NCI-H2227 (cell line): ENCODE measurements around the gene UBE4B.
"Not testable (repeated sequence)": the region's sequence is repeated elsewhere in the genome, so short reads cannot be mapped to it uniquely, and the experiment has no call there.

Experiments used
- DNase-seq: peaks from one replicate; lab custom pipeline; 2025; ENCODE audit not compliant: unreplicated experiment; lab: John Stamatoyannopoulos, UW

Gene UBE4B

DNA sequence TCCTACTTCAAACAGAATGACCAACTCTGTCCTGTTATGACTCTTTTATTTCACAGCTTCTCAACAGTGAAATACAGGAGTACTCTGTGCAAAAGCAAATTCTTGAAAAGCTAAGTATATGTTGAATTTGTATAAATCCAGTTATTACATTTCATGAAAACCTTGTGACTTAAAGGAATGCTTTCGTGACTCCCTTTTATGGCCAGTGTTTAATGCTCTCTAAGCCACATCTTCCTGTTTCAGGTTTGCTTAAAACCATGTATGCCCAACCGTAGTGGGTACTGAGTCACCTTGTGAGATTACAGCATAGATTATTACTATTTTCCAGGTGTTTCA is 137.4 kb downstream of the UBE4B start:
- no peak for DNase-seq

DNA sequence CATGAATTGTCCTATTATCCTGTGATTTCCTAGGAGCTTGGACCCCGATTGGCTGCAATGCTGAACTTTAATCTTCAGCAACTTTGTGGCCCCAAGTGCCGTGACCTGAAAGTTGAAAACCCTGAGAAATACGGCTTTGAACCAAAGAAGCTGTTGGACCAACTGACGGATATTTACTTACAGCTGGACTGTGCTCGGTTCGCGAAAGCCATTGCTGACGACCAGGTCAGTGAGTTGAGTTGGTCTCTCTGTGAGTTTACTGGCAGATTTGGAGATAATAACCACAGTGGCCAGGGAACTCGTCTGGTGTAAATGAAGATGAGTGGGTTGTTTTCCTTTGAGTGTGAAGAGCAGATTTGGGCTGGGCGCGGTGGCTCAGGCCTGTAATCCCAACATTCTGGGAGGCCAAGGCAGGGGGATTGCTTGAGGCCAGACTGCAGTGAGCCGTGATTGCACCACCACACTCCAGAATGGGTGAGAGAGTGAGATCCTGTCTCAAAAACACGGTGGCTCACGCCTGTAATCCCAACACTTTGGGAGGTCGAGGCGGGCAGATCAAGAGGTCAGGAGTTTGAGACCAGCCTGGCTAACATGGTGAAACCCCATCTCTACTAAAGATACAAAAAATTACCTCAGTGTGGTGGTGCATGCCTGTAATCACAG is 138.5 kb downstream of the UBE4B start:
- no peak for DNase-seq

DNA sequence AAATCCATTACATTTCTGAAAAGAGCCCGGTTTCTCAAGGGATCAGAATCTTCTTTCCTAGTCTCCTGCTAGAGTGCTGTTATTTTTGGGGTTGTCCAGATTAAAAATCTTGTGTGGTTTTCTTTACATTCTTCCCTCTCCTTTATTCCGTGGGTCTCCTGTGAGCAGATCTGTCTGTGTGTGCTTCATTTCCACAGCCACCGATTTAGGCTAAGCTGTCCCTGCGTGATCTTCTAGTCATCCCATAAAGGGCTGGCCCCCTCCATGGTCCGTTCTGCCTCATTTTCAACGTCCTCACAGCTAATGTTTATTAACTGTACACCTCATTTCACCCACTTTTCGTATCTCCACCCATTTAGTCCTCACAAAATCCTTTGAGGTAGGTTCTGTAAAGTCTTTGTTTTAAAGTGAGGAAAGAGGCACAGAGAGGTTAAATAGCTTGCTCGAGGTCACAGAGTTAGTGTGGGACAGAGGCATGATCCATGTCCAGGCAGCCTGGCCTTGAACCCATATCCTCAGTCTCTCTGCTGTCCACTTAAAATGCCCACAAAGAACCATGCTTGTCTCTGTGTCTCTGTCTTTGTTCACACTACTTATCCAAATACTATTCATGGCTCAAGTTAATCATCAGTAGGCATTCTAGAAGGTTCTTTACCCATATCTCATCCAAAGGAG is 139.4 kb downstream of the UBE4B start:
- no peak for DNase-seq

DNA sequence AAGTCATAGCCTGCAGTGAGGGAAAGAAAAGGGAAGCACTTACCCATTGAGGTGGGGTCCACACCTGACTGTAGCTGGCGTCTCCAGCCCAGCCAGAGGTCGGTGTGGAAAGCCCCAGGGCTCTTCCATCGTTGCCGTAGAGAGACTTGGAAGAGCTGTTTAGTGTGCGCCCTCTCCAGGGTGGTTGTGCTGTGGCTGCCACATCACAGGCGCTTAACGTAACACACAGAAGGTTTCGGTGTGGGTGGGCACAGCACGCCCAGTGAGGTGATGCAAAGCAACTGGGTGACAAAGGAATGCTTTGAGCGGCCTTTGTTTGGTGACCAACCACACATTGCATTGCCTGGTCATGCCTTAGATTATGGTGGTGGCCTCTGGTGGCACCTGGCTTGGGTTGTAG is 140.8 kb downstream of the UBE4B start:
- DNase-seq = no peak

DNA sequence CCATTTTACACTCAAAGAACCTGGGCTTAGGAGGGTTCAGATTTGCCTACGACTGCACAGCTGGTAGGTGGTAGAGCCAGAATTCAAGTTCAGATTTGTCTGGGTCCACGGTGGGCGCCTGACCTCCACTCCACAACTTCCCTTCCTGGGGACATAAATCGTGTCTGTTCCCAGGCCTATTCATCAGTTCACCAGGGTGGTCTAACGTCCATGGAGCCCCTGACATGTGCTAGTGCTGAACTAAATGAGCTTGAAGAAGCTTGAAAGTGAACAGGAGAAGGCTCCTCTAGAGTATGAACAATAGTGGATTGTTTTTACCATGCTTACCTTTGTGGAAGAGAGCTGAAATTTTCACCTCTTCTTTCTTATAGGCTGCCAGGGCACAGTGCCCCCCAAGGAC is 145.1 kb downstream of the UBE4B start:
- DNase-seq = no peak

DNA sequence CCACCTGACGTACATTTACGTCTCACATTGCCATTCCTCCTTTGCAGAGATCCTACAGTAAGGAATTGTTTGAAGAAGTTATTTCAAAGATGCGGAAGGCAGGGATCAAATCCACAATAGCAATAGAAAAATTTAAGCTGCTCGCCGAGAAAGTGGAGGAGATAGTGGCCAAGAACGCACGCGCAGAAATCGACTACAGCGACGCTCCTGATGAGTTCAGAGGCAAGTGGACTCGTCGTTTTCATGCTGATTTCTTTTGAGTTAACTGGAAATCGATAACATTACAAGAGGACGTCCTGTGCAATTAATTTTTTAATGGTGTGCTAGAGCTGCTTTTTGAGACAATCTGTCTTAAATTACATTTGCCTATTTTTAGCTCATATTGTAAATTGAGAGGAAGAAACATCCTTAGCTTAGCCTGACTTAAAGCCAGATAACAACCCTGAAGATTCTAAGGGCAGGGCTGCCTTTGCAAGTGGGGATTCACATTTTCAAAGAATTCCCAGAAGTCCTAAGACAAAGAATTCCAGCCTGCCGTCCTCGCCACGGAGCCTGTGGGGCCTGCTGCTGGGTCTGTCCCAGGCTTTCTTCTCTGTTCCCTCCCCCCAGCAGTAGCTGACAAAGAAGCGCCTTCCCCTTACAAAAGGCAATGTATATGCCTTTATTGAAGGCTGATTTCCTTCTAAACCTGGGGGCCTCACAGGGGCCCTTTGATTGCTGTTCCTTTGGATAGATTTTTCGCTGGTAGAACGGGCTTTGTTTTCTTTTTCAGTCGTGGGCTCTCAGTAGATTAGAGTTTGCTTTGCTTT is 146.0 kb downstream of the UBE4B start:
- DNase-seq = no peak

DNA sequence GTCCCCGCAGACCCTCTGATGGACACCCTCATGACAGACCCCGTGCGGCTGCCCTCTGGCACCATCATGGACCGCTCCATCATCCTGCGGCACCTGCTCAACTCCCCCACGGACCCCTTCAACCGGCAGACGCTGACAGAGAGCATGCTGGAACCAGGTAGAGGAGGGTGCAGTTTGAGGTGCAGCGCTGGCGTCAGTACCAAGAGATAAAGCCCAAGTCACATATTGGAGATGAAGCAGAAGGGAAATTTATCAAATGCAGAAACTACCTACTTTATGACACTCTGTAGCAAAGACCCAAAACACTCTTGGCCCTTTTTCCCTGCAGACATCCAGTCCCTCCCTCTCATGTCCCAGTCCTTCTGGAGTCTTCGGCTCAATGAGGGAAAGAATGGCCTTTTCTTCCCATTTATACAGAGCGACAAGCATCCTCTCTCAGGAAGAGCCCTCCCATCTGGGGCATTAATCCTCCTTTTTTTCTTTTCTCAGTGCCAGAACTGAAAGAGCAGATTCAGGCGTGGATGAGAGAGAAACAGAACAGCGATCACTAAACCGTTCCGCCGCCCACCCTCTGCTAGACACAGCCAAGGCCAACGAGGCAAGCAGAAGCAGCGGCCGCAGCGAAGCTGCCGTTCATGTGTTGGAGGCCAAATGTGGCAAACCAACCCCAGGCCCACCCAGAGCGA is 146.8 kb downstream of the UBE4B start:
- DNase-seq = no peak

DNA sequence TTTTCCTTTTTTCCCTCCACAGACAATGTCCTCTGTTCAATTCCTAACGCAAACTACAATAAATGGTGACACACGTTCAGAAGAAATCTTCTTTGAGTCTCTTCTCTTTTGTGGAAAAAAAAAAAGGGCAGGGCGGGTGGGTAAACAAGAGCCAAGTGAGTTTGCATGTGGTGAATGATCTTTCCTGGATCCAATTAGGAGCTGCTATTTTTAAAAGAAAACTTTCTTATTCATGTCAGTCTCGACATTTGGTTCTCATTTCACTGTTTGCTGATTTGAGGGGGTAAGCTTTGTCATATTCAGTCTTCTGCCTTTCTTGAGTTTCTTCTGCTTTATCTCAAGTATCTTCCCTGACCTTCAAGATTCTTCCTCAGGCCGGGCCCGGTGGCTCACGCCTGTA is 148.4 kb downstream of the UBE4B start:
- DNase-seq = no peak

DNA sequence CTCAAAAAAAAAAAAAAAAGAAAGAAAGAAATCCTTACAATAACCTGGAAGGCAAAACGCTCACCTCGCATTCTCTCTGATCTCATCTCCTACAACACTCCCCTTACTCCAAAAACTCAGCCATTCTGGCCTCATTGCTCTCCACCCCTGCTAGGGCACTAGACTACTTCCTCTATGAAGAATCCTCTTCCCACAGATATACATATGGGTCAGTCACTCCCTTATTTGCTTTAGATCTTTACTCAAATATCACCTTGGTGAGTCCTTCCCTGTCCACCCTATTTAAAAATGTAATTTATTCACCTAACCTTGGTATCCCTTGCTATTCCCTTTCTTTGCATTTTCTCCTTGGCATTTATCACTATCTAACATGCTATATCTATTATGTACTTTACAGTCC is 153.0 kb downstream of the UBE4B start:
- DNase-seq = no peak

DNA sequence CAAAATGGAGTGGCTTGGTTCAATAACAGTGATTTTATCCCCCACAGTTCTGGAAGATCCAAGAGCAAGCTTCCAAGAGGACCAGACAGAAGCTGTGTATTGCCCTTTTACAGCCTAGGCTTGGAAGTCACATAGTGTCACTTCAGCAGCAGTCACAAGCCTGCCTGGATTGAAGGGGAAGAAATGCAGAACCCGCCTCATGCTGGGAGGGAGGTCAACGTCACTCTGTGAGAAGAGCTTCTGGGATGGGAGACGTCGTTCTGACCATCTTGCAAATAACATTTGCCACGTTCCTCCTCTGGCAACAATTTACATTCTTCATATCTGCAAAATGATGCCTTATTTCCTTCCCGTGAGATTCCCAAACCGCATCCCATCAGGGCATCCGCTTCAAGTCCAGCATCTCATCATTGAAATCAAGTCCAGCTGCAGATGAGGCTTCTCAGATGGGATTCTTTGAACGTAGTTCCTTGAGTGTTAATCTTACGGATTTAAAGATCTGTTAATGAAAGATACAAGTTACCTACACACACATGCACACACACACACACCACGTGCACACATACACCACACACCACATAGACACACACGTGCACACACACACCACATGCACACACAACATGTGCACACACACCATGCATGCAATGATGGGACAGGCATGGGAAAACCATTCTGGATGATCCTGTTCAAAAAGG is 153.7 kb downstream of the UBE4B start:
- no peak for DNase-seq

DNA sequence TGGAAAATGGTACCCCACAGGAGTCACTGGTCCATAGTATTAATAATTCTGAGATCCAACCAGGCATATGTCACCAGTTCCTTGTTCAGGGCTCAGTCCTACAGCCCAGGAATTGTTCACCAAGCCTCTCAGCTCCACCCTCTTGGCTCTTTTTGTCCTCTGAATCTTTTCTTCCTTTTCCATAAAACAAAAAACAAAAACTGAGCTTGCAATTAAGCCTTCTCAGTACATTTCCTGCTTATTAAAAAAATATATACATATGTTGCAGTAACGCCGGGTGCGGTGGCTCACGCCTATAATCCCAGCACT is 154.2 kb downstream of the UBE4B start:
- no peak for DNase-seq

DNA sequence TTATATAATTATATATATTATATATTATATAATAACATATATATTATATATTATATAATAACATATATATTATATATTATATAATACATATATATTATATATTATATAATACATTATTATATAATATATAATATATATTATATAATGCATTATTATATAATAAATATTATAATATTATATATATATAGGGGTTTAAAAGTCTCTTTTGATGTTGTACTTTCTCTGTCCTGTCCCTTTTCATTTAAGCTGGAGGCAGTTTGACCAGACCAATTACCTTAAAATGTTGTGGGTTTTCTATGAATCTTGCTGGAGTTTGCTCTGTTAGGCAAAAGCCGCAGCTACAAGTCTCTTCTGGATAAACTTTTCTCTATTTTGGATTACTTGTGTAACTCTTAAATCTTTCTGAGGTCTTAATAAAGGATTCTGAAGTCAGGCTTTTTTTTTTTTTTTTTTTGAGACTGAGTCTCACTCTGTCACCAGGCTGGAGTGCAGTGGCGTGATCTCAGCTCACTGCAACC is 155.4 kb downstream of the UBE4B start:
- no peak for DNase-seq

DNA sequence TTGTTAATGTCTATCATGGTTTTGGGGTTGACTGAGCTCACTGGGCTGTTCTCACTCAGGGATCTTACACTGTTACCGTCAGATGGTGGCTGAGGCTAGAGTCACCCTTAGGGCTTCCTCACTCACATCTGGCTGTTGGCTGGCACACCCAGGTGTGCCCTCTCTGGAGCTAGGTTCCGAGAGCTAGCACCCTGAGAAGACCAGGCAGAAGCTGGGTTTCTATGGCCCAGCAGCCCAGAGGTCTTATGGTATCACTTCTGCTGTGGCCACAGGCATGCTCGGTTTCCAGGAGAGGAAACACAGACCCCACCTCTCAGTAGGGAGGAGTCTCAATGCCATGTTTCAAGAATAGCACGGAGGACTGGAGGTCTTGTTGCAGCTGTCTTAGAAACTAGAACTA is 156.9 kb downstream of the UBE4B start:
- no peak for DNase-seq

DNA sequence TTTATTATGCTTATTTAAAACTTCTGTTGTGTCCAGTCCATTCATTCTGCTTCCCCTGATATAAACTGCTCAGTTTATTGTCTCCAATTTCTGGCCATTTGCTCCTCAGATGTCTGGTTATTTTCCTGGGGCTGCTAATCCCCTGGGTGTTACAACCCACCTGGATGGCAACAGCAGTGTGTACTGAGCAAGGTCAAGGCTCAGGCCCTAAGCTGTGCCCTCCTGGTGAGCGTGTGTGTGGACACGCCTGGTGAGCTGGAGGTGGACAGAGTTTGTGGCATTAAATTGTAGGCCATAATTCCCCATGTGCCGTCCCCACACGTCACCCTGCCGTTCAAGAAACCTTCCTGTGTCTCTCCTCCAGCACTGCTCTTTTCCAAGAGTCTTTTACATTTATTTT is 159.5 kb downstream of the UBE4B start:
- no peak for DNase-seq

DNA sequence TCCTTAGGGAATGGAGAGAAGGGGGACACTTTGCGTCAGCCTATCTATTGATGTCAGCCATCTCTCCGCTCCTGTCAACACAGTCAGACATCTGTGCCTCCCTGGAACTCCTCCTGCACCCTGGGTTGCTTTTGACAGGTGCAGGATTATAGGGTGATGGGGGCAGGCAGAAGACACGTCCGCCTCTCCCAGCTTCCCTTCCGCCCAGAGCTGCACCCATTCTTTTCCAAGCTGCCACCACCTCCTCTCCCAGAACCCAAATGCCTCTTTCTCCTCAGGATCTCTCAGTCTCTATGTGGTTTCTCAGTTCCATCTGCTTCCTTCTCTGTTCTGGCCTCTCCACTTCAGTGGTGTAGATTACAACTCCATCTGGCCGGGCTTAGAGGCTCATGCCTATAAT is 160.5 kb downstream of the UBE4B start:
- no peak for DNase-seq

DNA sequence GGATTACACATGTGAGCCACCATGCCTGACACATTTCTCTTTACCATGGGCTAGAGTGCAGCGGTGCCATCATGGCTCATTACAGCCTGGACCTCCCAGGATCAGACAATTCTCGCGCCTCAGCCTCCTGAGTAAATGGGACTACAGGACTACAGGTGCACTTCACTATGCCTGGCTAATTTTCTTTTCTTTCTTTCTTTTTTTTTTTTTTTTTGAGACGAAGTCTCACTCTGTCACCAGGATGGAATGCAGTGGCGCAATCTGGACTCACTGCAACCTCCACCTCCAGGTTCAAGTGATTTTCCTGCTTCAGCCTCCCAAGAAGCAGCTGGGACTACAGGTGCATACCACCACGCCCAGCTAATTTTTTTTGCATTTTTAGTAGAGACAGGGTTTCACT is 162.8 kb downstream of the UBE4B start:
- DNase-seq = no peak

DNA sequence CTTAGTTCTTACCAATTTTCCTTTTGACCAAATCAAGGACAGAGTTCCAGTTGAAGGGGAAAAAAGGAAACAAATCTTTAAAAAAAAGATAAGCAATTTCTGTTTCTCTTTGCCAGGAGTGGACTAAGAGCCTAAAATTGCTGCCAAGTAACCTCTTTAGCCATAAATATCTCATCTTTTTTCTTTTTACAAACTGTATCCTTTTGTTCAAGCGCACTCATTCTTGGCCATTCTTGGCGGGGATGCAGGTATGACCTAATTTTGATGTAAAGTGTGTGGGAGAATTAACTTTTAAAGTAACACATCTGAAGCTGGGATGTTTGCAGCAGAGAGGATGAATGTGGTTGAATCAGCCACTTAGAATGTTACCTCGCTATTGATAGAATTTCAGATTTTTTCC is 164.2 kb downstream of the UBE4B start:
- no peak for DNase-seq

DNA sequence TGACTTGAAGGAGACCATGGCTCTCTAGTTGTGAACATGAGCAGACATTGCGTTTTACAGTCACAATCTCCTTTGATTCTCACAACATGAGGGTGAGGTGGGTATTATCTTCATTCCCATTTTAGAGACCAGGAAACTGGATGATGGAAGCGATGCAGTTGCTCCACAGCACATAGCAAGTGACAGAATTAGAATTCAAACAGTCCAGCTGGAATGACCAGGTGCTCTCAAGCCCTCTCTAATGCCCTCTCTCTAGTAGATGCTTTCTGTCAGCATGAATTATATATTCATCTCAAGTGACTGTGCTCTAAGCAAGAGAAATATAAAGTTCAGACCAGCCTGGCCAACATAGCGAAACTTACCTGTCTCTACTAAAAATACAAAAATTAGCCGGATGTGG is 167.9 kb downstream of the UBE4B start:
- no peak for DNase-seq

DNA sequence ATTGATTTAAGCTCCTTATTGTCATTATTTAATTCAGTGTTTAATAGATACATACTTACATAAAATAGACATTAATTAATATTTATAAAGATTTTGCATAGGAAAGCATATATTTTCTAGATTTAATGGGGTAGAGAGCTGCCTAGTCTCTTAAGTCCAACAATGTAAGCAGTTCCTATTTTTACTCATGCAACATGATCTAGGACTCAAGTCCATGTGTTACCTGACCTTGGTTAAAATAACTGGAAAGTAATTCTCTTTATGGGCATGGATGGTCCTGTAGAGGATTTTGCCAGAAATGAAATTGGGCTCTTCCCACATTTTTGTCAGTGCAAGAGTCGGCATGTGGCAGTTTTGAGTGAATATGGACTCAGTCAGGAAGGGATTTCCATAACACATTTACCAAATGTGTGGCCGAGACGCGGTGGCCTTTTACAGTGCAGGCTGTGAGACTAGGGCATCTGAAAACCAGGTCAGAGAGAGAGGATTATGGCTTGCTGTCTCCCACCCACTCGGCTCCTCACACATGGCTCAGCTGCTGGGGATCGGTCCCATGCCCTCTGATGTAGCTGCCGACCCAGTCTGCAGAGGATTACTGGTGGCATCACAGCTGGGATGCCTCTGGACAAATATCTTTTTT is 171.4 kb downstream of the UBE4B start:
- no peak for DNase-seq

DNA sequence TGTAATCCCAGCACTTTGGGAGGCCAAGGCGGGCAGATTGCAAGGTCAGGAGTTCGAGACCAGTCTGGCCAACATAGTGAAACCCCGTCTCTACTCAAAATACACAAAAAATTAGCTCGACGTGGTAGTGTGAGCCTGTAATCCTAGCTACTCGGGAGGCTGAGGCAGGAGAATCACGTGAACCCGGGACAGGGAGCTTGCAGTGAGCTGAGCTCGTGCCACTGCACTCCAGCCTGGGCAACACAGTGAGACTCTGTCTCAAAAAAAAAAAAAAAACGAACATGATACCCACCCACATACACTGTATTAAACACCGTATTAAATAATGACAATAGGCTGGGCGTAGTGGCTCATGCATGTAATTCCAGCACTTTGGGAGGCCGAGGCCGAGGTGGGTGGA is 172.4 kb downstream of the UBE4B start:
- DNase-seq = not testable (repeated sequence)

DNA sequence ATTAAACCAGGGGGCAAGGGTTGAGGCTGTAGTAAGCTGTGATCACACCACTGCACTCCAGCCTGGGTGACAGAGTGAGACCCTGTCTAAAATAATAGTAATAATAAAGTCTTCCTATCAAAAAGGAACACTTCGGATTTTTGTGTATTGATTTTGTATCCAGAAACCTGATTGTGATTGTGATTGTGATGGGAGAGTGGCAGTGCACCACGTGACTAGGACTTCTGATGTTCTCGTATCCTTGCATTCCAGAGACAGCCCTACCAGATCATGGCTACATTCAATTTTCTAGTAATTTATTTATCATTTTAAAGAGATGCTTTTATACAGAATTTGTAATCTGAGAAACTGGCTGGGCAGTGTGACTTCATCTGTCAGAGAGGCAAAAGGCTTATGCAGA is 175.1 kb downstream of the UBE4B start:
- no peak for DNase-seq
